GM19455 (cell line): ENCODE data around the gene CCDC152.

Source experiments
- ATAC-seq: cut with Tn5 transposase; IDR thresholded peaks from one replicate; pipeline ENCODE4 v1.9.1; 2021; ENCODE audit not compliant: unreplicated experiment

CCDC152 gene

GRCh38 chr5:42779083-42779482, 22.5 kb downstream of the CCDC152 start:
- ATAC-seq, result no peak

GRCh38 chr5:42781584-42781983, 25.0 kb downstream of the CCDC152 start:
- no peak for ATAC-seq

GRCh38 chr5:42784132-42784531, 27.5 kb downstream of the CCDC152 start:
- ATAC-seq, result no peak

GRCh38 chr5:42785756-42786155, 29.1 kb downstream of the CCDC152 start:
- ATAC-seq, result no peak

DNA sequence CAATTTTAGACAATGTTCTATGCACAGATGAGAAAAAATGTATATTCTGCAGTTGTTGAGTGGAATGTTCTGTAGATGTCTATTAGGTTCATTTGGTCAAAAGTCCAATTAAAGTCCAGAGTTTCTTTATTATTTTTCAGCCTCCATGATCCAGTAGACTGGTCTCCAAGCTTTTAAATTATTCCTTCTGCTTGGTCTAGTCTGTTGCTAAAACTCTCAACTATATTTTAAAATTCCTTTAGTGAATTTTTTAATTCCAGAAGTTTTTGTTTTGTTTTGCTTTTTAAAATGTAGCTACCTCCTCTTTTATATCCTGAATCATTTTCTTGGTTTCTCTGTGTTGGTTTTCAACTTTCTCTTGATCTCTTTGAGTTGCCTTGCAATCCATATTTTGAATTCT, 30.5 kb downstream of the CCDC152 start:
- no peak for ATAC-seq

- no peak for ATAC-seq
Observed at GRCh38 chr5:42787845-42788244, 31.2 kb downstream of the CCDC152 start.

DNA sequence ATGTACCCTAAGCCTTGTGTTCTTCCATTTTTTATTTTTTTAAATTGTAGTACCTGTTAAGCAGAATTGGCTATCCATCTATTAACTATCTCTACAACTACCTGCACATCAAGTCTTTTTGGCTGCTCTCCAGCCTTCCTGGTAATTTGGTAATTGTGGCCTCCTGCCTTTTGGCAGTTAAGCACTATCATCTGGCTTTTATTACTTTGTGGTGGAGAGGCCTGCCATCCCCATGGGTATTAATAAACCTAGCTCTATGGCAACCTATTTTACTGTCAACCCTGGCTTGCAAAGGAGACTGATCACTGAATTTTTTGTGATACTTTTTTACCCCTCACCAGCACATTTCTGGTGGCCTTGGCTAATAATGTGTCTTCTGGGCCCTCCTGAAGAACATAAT, 34.5 kb downstream of the CCDC152 start:
- ATAC-seq, result no peak

DNA sequence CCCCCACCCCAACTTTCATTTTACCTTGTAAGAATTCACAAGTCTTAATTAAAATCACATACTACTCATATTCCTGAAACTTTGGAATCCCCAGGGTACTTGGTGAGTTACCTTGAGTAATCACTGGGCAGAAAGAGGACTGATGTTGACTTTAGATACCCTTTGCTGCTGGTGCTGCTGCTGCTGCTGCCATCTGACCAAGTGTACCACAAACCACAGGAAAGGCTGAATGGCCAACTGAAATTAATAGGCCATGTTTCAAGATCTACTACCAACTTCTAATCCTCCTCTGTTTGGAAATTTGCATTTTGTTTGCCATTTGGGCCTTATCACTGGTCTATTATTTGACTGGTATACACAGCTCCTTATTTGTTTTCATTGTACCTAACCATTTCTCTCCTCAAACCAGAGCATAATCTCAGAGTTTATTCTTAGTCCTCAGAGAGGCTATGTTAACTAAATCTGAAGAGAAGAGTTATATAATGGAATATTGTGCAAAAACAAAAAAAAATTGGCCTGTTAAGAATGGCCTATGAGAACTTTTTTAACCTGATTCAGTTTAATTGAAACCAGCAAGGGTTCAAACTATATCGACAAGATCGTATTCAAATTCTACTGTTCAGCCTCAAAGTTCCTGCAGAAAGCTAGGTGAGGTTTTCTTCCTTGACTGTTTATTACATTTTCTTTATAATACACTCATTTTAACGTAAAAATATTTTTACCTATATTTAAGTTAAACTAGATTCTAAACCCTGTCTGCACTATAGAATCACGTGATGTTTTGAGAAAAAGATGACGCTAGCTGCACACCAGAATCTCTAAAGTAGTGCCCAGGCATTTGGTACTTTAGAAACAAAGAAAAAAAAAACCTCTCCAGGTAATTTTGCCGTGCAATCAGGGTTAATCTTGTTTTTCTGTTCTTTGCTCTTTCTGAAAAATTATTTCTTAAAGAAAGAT, 41.9 kb downstream of the CCDC152 start:
- ATAC-seq, result no peak

GRCh38 chr5:42799241-42799608, 42.6 kb downstream of the CCDC152 start:
- ATAC-seq, result no peak

GRCh38 chr5:42799668-42800114, 43.1 kb downstream of the CCDC152 start:
- no peak for ATAC-seq

- ATAC-seq, result no peak
Observed at GRCh38 chr5:42800748-42801330, 44.2 kb downstream of the CCDC152 start.

DNA sequence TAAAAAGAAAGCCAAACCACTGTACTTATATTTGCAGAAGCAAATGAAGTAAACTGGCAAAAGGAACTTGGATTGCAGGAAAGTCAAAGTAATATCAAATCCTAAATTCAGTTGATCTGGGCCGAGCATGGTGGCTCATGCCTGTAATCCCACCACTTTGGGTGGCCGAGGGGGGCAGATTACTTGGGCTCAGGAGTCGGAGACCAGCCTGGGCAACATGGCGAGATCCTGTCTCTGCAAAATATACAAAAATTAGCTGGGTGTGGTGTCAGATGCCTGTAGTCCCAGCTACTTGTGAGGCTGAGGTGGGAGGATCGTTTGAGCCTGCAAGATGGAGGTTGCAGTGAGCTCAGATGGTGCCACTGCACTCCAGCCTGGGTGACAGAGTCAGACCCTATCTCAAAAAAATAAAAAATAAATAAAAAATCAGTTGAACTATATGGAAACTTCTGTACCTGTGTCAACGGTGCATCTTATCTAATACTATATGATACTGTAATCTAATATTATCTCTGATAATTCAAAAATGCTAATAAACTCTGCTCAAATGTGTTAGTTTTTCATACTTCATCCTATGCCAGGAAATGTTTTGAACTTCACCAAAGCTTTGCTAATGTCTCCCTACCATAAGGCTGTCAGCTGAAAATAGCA, 45.0 kb downstream of the CCDC152 start:
- ATAC-seq, result no peak

DNA sequence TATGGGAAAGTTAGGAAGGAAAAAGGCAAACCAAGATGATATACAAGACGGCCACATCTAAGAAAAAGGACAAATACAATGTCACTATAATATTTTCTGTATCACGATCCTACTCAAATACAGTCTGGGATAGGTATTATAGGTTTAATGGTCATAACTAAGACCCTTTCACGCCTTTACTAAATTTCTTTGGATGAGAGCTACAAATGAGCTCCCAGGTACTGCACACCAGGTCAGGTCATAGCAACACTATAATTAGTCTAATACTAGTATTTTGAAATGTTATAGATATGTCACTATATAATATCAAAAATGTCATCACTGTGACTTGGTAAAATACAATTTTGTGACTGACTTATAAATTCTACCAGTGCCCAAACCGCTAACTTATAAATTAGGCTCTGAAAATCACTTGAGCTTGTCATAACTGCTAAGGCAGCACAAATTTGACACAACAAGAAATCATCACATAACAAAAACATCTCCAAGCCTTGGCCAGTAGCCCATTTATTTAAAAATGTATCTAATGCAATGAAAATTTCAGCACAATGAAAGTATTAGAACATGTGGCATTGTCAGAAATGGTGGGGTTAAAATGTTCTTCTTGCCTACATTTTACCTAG, 48.2 kb downstream of the CCDC152 start:
- no peak for ATAC-seq

DNA sequence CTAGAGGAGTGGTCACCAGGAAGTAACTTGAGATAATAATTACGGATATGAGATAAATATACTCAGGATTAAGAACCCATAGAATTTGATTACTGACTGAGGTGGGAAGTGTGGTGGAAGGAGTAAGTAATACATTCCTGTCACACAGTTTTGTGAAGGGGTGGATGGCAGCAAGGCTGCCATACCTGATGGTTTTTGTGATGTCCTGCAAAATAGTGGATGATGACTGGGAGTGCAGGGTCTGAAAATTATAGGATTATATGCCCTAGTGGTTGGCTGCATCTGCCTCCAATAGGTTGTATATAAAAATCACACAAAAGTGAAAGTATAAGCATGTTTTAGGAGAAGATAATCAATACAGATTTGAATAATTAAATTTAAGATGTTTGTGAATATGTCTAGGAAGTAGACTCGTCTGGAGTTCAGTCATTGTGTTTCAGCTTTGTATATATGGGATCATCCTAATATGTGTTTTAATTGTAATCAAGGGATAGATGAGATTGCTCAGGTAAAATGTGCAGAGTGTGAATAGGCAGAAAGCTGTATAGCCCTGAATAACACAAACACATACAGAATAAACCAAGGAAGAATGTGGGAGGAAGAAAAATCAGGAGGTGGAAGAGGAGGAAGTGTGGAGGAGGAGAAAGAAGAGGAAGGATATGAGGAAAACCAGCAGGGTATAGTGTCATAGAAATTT, 49.5 kb downstream of the CCDC152 start:
- ATAC-seq, result no peak

DNA sequence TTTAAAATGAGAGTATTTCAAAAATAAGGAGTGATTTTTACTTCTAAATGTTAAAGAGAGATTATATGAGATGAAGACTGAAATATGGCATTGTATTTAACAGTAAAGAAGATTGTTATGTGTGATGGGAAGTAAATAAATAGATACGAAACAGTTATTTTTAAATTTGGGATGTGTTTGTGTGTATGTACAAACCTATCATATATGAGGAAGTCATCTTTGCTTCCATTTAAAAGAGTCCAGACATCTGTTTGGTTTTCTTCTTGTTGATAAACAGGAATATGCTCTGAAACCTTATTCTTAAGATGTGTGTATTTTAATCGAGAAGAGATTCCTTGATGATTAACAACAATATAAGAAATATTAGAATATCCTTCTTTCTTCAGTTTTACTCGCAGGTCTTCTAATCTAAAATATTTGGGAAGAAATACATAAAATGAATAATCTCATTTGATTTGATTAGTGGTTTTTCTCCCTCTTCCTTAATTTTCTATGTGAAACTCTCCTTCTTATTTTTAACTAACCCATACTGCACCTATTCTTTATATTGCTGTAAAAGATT, 50.2 kb downstream of the CCDC152 start:
- no peak for ATAC-seq

DNA sequence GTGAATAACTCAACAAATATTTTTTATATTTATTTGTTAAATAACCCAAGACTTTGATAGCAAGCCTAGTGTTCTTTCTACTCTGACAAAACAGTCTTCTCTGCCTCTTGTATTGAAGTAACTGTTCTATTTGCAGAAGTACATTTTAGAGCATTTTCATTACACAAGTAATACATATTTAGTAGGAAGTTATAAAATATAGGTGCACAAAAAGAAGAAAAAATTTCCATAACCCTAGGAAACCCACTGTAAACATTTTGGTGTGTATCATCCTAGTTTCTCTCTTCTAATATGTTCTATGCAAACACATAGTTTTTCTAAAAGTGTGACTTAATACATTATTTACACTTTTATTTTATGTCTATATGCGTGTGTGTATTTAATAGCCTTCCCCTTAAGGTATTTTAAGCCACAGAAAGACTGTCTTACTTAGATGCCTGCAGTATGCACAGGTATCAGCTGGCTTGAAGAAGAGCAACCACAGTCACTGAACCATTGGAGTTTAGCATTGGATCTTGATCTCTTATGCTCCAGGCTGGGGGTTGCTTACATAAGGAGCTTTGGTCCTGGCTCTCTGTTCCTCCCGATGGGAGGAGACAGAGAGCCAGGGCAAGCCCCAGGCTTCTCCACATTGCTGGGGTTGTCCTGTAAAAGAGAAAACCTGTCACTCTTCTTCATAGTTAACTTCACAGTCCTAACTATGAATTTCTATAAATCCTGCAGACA, 51.3 kb downstream of the CCDC152 start:
- no peak for ATAC-seq

GRCh38 chr5:42808888-42809611, 52.4 kb downstream of the CCDC152 start:
- ATAC-seq, result no peak

DNA sequence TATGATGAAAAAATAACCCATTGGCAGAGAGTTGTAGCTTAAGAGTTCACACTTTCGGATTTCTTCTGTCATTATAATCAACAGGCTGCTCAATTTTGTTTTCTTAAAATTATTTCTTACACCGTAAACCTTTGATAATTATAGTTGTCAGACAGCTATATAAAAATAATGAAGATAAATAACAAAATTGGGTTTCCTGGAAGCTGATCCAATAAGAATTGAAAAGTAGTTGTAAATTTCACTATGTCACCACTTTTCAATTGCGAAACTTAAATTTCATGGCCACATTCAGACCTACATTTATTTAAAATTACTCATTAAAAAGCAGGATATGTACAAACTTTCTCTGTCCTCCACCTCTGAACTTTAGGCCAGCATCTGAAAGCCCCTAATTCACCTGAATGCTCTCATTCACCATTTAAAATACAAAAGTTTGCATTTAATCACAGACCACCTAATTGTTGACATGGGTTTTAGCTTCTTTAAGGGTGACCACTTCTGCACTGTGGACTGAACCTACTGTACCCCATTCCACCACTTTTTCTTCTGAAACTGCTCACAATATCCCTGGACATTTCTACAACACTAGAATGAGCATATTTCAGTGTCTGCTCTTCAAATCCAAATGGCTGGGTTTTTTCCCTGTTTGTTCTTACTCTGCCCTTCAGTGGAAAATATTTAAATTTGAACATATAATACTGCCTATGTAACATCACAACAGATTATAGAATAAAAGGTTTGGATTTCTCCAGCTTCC, 54.4 kb downstream of the CCDC152 start:
- no peak for ATAC-seq
